GM18873 (cell line): ENCODE measurements around the gene TMEM161A.

Experiments used
- ATAC-seq: cut with Tn5 transposase; IDR thresholded peaks from one replicate; pipeline ENCODE4 v1.9.1; 2021; ENCODE audit warnings: mild to moderate bottlenecking, moderate library complexity, moderate number of reproducible peaks; ENCODE audit not compliant: unreplicated experiment, low FRiP score

The TMEM161A gene

DNA sequence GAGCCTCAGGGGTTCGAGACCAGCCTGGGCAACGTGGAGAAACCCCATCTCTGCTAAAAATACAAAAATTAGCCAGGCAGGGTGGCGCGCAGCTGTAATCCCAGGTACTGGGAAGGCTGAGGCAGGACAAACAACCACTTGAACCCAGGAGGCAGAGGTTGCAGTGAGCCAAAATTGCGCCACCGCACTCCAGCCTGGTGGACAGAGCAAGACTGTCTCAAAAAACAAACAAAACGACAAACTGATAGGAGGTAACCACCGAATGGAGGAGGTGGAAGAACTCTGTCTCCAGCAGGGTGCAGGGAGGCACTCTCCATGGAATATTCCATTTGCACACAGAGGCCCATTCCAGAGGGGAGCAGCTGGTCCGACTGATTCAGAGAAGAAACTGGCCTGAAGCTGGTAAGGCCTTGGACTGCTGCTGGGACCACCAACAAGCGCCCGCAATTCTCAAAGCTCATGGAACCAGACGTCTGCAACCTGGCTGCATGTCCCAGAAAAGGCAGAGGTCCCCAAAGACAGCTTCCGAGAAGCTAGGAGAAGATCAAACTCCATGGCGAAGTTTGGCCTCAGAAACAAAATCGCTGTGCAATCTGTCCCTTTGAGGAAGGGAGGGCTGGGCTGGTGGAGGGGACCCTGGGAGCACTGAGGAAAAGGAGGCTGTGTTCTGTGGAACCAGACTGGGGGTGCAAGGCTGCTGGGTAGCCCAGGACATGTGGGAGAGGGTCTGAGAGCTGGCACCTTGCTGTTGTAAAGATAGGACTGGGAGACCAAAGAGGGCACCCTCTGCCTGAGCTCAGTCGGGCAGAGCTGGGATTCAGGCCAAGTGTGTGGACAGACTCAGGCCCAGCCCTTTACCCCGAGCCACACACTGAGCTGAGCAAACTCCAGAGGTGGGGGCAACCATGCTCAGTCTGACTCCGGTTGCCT lies 39.3 kb downstream of the TMEM161A start:
- no peak for ATAC-seq

GRCh38 chr19:19098084-19098702 lies 40.1 kb downstream of the TMEM161A start:
- ATAC-seq = no peak

GRCh38 chr19:19096641-19097627 lies 41.3 kb downstream of the TMEM161A start:
- ATAC-seq = no peak

- no peak for ATAC-seq
Observed at GRCh38 chr19:19095691-19096090, 42.6 kb downstream of the TMEM161A start.

DNA sequence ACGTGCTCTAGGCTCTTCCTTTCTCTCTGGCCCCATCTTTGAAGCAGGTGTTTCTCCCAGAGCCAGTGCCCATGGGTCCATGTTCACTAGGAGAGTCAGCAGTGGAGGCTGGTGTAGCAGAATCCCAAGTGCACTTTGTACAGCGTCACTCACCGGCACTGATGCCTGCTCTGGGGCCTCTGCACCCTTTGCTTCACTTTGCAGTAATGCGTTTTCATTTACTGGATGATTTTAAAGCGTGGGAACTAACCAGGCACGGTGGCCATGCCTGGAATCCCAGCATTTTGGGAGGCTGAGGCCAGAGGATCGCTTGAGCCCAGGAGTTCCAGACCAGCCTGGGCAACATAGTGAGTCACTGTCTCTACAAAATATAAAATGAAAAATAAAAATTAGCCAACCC lies 43.8 kb downstream of the TMEM161A start:
- no peak for ATAC-seq

DNA sequence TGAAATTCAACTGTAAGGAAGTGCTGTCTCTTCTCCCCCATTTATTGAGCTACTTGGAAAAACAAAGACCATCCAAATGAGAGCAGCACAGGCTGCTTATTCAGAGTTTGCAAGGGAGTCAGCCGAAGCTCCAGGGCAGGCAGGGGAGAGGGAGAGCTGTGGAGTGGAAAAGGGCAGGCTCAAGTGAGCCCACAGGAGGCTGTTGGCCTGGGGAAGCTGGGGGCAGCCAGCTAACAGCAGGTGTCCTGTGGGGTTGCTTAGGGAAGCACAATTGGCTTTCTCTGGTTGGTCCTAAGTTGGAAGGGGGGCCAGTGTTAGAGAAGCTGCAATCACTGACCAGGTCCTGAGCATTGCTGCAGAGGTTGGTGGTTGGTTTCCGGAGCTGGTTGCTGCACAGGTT lies 50.6 kb downstream of the TMEM161A start:
- no peak for ATAC-seq

DNA sequence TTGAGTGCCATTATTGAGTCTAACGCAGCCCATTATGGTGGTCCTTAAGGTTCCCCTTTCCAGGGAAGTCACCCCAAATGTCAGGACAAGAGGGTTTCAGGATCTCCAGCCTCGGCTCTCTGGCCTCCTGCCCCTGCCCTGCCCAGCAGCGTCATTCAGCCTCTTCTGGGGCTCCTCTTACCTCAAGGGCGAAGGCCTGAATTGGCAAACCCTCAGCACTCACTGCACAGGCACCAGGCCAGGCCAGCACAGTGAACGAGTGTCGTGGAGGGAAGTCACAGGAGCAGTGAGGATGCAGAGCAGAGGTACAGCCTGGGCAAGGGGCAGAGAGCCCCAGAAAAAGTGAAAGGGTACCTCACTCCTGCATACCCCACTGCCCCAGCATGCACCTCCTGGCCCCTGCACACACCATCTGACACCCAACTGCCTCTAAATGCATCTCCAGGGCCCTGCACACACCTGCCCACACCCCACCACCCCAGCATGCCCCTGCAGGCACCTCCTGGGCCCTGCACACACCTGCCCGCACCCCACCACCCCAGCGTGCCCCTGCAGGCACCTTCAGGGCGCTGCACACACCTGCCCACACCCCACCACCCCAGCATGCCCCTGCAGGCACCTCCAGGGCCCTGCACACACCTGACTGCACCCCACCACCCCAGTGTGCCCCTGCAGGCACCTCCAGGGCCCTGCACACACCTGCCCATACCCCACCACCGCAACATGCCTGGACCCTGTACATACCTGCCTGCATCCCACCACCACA lies 54.7 kb downstream of the TMEM161A start:
- no peak for ATAC-seq

GRCh38 chr19:19081642-19082151 lies 56.6 kb downstream of the TMEM161A start:
- ATAC-seq = no peak

DNA sequence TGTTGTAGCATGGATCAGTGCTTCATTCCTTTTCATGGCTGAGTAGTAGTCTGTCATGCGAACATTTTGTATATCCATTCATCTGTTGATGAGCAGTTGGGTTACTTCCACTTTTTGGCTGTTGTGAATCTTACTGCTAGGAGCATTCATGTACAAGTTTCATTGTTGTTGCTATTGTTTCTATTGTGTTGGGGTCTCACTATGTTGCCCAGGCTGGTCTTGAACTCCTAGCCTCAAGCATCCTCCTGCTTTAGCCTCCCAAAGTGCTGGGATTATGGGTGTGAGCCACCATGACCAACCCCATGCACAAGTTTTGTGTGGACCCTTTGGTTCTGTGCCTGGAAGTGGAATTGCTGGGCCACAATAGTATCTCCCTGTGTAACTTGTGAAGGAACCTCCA lies 58.7 kb downstream of the TMEM161A start:
- ATAC-seq = no peak

GRCh38 chr19:19078801-19079200 lies 59.5 kb downstream of the TMEM161A start:
- no peak for ATAC-seq

DNA sequence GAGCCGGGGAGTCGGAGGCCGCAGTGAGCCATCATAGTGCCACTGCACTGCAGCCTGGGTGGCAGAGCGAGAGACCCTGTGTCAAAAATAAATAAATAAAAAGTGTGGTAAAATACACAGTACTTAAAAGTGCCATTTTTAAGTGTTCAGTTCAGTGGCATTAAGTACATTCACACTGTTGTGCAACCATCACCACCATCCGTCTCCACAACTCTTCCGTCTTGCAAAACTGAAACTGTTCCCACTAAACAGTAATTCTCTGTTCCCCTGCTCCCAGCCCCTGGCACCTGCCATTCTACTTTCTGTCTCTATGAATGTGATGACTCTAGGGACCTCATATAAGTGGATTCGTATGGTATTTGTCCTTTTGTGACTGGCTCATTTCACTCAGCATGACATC lies 61.2 kb downstream of the TMEM161A start:
- no peak for ATAC-seq

DNA sequence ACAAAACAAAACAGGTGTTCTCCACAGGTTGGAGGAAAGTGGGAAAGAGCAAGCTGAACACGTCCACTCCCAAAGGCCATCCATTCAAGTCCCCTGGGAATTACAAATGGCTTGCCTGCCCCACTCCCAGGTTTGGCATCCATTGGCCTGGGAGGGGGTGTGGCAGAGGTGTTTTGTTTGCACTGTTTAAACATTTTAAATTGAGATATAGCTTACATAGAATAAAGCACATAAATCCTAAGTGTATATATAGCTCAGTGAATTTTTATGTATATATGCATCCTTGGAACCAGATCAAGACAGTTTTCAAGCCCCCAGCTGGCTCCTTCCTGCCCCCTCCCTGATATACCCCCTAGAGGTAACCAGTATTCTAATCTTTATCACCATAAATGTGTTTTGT lies 61.8 kb downstream of the TMEM161A start:
- no peak for ATAC-seq

DNA sequence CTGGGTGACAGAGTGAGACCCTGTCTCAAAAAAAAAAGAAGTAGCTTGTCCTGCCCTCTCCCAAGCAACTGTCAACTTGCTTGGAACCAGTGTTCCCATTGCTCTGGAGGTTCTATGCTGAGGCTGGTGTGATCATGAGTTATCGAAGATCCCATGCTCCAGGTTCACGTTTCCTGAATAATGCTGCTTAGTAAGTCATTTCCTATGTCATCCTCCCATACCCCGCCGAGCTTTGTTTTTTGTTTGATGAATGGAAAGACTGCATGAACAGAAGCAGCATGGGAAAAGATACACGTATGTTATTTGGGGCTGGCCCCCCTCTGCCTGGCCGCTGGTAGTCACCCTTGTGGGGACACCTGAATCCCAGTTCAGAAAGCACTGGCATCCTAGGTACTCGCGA lies 63.2 kb downstream of the TMEM161A start:
- no peak for ATAC-seq

DNA sequence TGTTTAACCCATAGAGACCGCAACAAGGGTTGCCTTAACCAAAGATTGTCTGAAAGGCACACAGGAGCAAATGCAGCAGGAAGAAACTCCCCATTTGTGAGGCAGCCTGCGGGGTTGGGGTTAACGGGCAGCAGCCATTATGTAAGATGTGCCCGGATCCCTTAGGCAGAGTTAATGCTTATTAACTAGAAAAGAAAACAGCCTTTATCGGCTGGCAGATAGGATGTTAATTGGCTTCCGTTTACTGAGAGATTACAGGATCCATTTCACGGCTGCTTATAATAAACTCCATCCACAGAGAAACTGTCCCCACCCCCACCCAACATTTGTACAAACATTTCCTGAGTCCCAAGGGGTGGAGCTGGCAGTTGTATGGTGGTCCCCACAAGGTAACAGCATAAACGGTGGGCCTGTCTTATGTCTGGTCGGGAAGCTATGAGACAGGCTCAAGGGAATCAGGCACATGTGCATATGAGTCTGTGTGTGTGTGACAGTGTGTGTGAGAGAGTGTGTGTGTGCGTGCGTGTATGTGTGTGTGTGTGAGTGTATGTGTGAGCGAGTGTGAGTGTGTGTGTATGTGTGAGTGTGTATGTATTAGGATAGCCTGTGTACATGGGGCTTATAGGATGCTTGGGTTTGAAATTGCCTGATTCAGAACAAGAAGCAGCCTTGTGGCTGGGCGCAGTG lies 63.9 kb downstream of the TMEM161A start:
- ATAC-seq = no peak

DNA sequence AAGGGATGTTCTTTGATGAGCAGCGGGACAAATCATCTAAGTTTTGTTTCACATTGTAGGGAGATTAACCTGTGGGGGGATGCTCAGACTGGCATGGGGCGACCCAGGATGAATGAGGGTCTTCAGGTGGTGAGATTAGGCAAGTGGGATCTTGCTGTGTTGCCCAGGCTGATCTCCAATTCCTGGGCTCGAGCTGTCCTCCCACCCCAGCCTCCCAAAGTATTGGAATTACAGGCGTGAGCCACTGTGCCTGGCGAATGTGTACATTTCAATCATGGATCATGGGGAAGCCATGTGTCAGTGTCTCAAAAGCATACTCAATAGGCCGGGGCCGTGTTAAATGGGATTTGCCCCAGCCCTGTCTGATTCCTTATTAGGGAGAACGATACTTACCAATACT lies 66.4 kb downstream of the TMEM161A start:
- no peak for ATAC-seq
